Stimulated activated CD4-positive, alpha-beta T cell treated with anti-CD3 and anti-CD28 coated beads, Interleukin-12 subunit alpha, Interleukin-12 subunit beta, amount 100 ng/mL, for 4 hours (primary cell): ENCODE results near the gene DISC1.

Source experiments
- DNase-seq: peaks from one replicate; pipeline ENCODE4 v3.0.0-alpha.2; 2020

The DISC1 gene

DNA sequence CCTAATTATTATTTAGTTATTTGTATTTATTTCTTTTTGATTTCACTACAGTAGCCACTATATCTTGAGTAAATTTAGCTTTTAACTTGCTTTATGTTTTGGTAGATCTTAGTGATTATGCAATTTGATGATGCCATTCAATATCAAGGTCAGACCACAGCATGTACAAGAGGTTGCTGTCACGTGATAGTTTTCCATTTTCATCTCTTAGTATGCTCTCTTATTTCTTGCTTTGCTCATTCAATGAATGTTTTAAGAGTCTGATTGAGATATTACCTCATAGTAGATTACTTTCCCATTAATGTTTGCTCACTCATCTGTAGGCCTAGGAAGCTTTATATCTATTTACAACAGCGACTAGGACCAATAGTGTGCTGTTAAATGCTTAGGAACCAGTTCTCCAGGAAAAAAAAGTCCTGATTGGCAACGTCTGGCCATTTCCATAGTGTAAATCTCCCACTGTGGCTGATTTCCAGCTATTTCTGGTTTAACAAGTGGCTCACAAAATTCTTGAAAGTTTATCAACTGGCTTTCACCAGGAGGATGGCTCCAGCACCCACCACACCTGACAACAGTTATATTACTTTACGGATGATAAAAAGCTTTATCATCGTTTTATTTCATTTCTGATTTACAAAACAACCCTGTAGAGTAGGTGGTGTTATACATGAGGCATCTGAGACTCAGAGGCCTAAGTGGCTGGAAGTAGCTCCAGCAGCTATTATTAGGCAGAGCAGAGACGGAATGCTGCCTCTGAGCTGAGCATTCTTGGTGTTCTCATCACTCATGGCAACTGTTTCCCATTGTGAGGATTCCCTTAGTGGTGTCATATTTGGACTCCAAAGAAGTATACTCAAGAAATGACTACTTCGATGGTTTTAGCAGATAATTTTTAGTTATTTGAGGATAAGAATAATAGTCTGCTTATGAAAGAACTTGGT lies 235.2 kb downstream of the DISC1 start:
- DNase-seq, result no peak

DNA sequence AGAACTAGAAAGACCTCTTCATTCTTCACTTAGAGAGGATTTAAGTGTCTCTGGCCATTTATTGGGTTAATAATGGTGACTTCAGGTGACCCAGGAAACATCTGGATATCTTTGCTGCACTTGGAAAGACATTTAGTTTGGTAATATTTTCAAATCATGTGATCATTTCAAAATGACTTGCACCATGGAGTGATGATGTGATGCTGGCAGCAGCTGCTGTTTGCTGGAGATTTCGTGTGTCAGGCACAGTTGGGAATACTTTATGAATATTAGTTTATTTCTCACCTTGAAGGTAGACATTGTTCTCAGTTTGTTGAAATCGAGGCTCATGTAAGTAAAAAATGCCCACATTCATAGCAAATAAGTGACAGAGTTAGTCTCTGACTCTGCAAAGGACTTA lies 236.0 kb downstream of the DISC1 start:
- no peak for DNase-seq

DNA sequence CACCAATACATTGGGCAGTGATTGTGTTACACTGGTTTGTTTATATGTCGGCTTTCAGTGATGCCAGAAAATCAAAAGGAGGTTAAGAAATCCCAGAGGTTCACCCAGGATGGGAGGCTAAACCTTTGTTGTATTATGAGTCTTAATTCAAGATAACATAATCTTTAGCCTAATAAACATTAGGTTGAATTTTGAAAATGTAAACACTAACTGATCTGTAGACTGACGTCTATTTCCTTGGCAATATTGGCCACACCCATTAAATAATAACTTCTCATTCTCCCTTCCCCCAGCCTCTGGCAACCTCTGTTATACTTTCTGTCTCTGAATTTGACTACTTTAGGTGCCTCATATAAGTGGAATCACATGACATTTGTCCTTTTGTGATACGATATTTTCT lies 238.7 kb downstream of the DISC1 start:
- no peak for DNase-seq

DNA sequence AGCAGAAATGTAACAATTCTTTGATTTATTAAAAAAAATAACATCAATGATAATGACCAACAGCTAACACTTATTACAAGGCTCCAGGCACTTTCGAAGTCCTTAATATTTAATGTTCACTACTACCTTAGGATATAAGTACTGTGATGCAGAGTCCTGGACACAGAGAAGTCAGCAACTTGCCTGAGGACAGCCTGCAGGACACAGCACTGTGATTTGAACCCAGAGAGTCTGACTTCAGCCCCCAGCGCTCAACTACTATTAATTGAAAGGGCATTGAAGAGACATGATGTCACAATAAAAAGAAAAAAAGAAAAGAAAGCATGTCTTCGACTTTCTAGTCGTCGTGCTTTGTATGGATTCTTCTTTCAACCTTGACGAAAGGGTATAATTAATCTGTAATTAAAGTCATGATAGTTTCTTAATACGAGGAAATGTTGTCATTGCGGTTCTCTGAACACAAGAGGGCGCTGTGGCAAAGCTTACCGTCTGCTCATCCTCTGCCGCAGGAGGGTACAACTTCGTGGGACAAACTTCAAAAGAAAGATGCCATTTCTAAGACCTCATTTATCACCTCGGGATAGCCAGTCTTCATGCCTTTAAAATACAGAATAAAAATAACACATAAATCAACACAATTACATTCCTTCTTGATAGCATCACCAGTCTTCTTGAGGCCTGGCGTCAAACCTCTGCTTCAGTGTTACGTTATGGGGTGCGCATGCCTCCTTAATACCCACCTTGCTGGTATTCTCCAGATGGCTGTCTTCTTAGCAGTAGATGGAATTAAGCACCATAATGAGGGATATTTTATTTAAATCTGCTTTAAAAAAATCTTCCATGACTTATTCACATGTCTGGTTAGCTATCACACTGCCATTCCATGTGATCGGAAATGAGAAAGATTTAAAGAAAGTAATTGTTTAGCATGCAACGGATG lies 240.1 kb downstream of the DISC1 start:
- DNase-seq, result peak; percentile 50

DNA sequence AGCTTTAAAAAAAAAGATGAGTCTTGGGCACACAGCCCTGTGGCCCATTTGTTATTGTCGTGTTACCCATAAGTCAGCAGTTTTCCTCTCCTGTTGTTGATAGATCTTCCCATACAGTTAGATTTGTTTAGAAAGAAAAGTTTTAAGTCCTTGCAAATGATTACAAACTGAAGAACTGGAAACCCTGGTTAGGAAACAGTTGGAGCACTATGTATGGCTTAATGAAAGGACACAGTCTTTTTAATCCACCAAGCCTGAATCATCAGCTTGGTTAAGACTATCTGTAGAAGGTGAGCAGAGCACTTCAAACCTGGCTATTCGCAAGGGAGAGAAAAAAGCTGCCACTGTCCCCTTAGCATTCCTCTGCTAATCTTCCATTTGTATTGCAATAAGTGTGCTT lies 241.0 kb downstream of the DISC1 start:
- no peak for DNase-seq

DNA sequence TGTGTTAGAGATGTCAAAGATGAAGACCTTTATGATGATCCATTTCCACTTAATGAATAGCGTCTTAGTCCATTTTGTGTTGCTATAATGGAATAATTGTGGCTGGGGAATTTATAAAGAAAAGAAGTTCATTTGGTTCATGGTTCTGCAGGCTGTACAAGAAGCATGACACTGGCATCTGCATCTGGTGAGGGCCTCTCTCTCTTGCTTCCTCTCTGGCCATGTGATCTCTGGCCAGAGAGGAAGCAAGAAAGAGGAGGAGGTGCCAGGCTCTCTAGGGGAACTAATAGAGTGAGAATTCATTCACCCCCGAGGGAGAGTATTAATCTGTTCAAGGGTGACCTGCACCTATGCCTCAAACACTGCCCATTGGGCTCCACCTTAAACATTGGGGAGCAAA lies 242.8 kb downstream of the DISC1 start:
- DNase-seq, result no peak

DNA sequence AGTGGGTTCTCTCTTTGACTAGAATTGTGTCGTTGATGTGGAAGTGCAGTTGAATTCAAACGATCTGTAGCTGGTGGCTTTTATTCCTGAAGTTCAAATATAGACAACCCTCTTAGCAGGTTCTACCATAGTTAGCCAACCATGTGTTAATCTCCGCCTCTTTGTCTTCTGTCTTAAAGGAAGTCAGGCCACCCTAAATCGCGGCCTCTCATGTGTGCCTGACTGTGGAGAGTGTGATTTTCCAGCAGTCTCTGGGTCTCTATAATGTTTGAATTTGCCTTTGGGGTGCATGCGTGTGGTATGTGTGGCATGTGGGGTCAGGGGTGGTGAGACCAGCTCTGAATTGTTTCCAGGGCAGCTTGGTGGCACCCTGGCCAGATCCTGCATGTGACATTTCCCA lies 244.9 kb downstream of the DISC1 start:
- no peak for DNase-seq

DNA sequence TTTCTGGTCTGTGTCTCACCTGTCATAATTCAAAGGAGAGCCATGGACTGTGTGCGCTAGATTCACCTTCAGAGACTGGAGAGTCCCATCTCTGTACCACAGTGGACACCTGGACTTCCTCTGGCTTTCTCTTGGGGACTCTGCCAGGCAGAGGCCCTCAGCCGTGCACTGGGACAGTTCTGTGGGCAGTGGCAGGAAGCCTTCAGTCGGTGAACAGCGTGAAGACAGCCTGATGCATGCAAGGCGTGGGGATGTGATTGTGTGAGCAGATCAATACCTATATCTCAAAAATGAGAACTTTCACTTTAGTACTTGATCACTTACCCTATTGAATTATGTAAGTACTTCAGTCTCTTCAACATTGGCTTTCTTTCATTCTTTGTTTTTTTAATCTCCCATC lies 245.3 kb downstream of the DISC1 start:
- no peak for DNase-seq

DNA sequence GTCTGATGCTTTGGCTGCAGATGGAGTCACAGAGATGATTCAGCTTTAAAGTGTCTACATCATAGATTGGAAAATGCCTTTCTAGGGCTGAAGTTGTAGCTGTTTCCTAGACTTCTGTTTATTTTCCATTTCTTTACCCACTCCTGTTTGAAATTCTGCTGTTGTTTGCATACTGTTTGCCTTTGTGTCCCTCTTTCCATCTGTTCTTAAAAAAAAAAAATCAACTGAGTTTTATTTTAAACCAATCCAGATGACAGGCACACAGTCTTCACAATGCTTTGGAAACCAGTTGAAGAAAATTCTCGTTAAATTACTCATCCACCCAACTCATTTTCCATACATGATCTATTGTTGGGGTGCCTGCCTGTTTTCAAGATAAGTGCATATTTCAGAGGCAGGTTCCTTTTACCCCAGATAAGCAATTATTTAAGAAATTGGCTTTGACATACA lies 245.9 kb downstream of the DISC1 start:
- DNase-seq, result no peak

DNA sequence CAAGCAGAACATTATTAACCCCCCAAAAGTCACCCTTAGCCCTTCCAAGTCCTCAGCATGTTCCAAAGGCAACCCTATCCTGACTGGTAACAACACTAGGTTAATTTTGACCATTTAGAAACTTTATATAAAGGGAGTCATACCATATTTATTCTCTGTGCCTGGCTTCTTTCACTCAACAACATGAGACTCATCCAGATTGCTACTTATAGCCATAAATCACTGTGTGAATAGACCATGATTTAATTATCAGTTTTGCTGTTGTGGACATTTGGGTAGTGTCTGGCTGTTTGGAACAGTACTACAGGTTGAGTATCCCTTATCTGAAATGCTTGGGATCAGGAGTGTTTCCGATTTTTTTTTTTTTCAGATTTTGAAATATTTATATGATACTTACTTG lies 252.1 kb downstream of the DISC1 start:
- DNase-seq, result no peak

DNA sequence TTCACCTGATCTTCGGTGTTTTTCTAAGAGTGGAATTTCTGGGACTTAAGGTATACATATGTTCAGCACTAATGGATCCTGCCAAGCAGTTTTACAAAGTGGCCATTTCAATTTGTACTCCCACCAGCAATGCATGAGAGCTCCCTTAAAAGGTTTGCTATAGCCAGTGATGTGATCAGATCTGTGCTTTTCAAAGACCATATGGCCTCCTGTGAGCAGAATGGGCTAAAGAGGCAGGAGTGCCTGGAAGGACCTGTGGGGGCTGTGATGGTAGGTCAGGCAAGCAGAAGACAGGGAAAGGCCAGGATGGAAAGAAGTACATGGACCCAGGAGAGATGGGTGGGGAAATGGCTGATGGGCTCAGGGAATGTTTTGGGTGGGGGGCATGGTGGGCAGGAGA lies 252.7 kb downstream of the DISC1 start:
- DNase-seq, result no peak

DNA sequence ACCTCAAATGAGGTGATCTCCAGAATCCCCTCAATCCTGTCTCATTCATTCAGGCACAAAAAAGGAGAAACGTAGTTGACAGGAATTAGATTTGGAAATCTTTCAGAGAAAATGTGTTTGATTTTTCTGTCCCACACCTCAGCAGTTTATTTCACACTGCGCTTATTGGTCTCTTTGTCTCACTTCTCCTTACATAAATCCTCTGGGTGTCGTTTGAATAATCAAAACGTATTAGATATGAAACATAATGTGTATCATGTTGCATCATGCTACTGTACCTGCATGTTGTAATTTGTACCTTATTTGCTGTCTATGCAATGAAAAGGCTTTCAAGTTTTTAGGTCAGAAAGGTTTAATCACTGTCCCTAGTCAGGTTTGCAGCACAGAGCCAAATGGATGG lies 255.7 kb downstream of the DISC1 start:
- no peak for DNase-seq

DNA sequence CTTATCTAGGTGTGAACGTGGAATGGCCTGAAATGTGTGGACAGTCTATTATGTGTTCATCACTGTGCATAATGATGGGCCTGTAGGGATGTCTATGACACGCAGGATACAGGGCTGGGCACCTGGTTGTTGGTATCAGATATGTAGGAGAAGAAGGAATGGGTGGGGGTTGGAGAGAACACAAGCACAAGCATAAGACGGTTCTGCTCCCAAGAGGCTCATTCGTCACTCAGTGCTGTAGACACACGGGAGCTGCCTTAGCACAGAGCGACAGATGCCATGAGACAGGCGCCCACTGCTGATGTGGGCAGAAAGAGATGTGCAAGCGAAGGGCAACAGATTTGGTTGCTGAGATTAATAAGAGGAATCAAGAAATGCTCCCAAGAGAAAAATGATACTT lies 256.2 kb downstream of the DISC1 start:
- DNase-seq, result no peak

DNA sequence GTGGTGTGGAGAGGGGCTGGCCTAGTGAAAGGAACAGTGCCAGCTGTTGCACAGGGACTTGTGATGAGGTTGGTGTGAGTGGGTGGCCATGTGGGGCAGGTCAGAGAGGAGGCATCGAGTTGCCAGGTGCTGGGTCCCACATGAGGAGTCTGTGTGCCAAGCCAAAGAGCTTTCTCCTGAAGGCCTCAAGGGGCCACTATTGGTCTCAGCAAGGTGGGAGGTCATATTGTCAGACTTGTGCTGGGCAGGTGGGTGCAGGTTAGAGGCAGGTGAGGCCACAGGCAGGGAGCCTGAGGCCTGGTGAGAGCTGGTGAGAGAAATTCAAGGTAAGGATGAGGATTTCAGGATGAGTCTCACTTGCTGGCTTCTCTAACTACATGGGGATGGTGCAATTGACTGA lies 256.8 kb downstream of the DISC1 start:
- no peak for DNase-seq

DNA sequence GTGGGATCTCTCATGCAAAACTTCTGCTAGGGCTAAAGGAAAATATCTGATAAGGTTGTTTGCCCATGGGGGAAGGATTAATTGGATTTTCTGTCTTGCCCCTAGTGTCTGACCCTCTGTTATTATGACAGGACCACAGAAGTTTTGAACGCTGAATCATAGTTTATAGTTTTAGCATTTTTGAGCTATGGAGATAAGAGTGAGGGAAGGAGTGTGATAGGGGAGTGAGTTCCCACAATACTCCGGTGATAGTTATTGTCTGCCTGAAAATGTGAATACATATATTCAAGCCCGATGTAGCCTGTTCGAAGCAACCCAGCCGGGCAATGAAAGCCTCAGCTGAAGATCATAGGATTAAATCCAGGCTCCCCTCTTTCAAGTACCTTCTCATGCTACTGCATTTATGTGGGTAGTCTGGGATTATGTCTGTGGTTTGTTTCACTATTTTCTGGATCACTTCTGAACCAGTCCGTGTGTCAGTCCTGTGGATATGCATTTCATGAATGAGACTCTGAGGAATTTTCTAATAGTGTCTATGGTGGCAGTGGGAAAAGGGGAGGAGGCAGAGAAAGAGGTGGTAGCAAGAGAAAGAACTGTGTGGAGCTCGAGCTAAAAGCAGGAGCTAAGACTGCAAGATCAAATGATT lies 258.7 kb downstream of the DISC1 start:
- DNase-seq, result no peak

DNA sequence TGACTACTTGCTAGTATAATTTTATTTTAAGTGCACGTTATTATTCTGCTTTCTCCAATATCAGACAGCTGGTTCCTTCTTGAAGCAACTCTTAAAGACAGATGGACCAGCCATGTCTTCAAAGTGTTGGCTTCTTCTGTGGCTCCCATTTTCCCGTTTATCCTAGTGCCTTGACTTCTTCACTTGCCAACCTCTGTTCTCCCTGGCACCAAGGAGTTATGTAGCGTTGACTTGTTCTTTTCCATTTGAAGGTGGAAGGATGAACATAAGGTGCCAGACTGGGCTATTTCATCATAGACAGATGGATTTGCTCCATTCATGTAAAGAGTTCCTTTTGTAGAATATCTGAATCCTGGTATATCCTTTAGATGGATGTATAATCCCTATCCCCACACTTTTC lies 260.6 kb downstream of the DISC1 start:
- no peak for DNase-seq

DNA sequence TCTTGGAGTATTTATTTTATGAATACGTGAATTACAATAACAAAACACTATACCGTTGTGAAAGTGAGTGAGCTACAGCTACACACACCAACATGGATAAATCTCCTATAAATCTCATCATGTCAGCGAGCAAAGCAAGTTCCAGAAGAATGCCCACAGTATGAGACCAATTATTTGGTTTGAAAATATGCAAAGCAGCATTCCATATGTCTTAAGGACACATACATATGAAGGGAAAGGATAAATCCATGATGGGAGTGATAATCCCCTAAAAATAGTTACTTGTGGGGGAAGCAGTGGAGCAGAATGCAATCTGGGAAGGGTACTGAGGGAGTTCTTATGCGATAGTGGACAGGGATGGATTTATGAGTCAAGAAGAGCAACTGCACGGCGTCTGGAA lies 261.3 kb downstream of the DISC1 start:
- no peak for DNase-seq

DNA sequence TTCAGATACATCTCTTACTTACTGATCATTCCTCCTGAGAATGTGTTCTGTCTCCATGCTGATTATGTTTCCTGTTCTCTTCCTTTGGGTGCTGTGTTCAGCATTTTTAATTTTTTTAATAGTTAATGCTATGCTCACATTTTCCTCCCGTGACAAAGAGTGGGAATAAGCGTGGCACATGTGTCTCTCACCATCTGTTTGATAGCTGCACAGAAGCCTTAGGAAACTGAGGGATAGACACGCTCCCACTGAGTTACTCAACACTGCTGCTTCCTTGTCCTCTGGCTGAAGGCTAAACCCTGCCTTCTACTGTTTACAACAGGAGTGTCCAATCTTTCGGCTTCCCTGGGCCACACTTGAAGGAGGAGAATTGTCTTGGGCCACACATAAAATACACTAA lies 264.2 kb downstream of the DISC1 start:
- no peak for DNase-seq

DNA sequence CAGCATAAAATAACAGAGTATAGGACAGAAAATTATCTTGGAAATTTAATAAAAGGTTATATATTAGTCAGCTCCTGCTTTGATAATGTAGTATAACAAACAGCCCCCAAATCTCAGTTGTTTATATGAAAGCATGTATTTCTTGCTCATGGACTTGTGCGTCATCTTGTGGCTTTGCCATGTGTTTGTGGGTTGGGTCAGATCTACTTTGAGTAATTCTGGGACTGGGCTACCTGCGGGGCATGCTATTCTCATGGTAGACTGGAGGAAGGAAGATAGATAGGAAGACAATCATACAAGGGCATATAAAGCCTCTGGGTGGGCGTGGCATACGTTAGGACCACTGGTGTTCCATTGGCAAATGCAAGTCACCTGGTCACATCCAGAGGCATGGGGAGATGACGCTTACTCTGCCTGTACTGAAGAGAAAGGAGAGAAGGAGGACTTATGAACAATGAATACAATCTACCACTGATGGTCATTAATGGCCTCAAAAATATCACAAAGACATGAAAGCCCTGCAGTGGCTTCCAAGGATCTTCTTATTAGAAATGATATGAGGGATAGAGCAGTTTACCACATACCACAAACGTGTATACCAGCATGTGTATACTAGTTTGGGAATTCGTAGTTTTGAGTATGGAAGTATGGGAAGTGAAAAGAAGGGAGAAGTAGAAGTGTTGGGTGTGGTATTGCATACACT lies 267.0 kb downstream of the DISC1 start:
- DNase-seq, result no peak

DNA sequence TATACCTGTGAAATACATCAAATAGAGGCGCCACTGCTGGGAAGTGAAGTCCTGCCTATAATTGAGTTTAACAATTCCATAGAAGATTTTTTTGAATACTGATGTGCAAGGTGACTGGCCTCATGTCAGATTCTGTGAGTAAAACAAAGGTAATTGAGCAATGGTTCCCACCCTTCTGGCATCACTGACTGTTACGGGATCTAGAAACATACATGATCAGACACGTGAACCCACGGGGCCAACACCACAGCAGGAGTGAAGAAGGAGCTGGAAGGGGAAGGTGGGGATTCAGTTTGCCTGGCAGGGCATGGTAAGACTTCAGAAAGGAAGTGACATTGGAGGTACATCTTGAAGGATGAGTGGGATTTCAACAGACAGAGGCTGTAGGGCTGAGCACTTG lies 270.2 kb downstream of the DISC1 start:
- DNase-seq, result no peak

DNA sequence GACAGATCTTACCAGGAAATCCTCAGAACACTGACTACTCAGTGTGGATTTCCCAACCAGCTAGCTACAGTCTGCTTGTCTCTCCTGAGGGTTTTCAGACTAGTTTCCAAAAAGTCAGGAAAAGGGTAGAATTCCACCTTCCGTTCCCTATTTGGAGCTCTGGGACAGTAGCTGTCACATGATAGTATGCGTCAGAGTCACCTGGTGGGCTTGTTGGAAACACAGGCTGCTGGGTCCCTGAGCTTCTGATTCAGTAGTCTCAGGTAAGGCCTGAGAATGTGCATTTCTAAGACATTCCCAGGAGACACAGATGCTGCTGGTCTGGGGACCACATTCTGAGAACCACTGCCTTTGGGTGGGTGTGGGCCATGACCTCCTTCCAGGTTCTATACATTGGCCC lies 272.5 kb downstream of the DISC1 start:
- DNase-seq, result no peak

DNA sequence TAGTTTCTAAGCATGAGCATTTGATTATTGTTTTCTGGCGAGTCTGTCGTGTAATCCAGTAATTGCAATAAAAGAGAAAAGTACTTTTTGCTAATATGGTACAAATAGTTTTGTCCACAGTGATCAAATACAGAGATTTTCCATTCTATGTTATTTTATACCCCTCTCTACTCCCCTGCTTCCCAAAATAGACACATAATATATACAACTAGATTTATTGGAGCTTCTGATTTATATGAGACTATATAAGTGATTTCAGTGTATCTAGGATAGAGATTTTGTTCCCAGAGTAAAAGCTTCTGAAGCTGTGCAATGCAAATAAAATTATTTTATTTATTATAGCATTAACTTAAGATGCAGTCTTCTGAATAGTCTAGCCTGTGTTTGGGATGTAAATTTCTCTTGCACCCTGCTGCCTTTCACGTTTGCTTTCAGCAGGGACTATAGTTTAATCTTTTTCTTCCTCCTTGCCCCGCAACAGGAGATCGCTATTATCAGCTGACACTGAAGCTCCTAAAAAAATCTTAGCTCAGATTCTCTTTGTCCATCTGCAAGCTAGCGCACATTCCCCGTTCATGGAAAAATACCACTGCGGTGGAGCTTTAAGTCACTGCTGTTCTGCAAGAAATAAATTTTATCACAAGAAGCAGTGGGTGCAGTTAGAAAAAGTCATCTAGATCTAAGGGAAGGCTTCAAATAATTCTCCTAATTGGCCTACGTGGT lies 273.3 kb downstream of the DISC1 start:
- no peak for DNase-seq
